H1 (cell line): ENCODE results near the gene UAP1. TPM values are rescaled to one million over a fixed set of nuclear protein-coding genes. Genes with fewer than 3 reads are reported as not detected.

Source experiments
- CTCF ChIA-PET: fragments of 300-600 bp; sonication (Branson Sonifier 250); formaldehyde crosslinking; loops from one replicate; lab custom pipeline; 2021; ENCODE audit not compliant: partially characterized antibody; lab: Charles Lee
- POLR2A ChIA-PET: fragments of 300-600 bp; sonication (Branson Sonifier 250); formaldehyde crosslinking; loops from one replicate; lab custom pipeline; 2021; ENCODE audit warnings: inconsistent platforms; ENCODE audit not compliant: partially characterized antibody; lab: Charles Lee
- DNase-seq, 2 experiments: peaks; one replicate each; pipeline versions ENCODE4 v3.0.0 to v3.0.0-alpha.2; 2010 to 2022; ENCODE audit warnings: low spot score in 2 of 2, low read depth in 1 of 2, mixed read lengths in 1 of 2
- FAIRE-seq: peaks from 2 replicates; lab custom pipeline; 2011; peaks lifted over from hg19 to GRCh38; lab: Jason Lieb, UNC
- H2AFZ ChIP-seq: 2 replicates; pipeline ENCODE4 v1.8.1; 2012; ENCODE audit warnings: low read length, inconsistent platforms
- H2AK5ac ChIP-seq: 2 replicates; pipeline ENCODE4 v1.6.1; 2013; ENCODE audit warnings: low read depth, low read length
- H2BK120ac ChIP-seq: replicated peaks from 2 replicates; pipeline ENCODE3; 2013; ENCODE audit warnings: low read depth, low read length, inconsistent platforms
- H2BK12ac ChIP-seq: 2 replicates; pipeline ENCODE4 v1.6.1; 2013; ENCODE audit warnings: low read depth, low read length
- H2BK15ac ChIP-seq: 2 replicates; pipeline ENCODE4 v1.6.1; 2013; ENCODE audit warnings: low read length
- H2BK20ac ChIP-seq: 2 replicates; pipeline ENCODE4 v1.6.1; 2013; ENCODE audit warnings: low read length
- H2BK5ac ChIP-seq: 2 replicates; pipeline ENCODE4 v1.6.1; 2013; ENCODE audit warnings: low read depth, low read length
- H3K14ac ChIP-seq: 2 replicates; pipeline ENCODE4 v1.6.1; 2013; ENCODE audit warnings: inconsistent platforms; ENCODE audit not compliant: insufficient read length
- H3K18ac ChIP-seq: 2 replicates; pipeline ENCODE4 v1.6.1; 2013; ENCODE audit warnings: low read length; ENCODE audit errors: extremely low read depth
- H3K23ac ChIP-seq: 2 replicates; pipeline ENCODE4 v1.6.1; 2013; ENCODE audit warnings: inconsistent platforms; ENCODE audit not compliant: insufficient read length
- H3K23me2 ChIP-seq: 2 replicates; pipeline ENCODE4 v1.6.1; 2013; ENCODE audit warnings: low read depth, low read length
- H3K27ac ChIP-seq: 2 replicates; pipeline ENCODE4 v1.6.1; 2011; ENCODE audit warnings: low read depth, low read length, inconsistent platforms
- H3K27me3 ChIP-seq, 4 experiments: replicated peaks in 1 of 4; 1 replicate in 1 of 4; 2 replicates in 3 of 4; pipeline versions ENCODE4 v1.6.1 to v1.8.1; 2011 to 2013; ENCODE audit warnings: low read length in 3 of 4, mild to moderate bottlenecking in 3 of 4, inconsistent platforms in 2 of 4, mixed read lengths in 2 of 4, moderate library complexity in 1 of 4; ENCODE audit not compliant: control insufficient read depth in 3 of 4, insufficient read depth in 3 of 4; ENCODE audit errors: extremely low read depth in 1 of 4
- H3K36me3 ChIP-seq, 4 experiments: 2 replicates each; pipeline versions ENCODE4 v1.6.1 to v1.8.1; 2011 to 2013; ENCODE audit warnings: mild to moderate bottlenecking in 4 of 4, low read length in 3 of 4, moderate library complexity in 2 of 4, control low read depth in 1 of 4, inconsistent platforms in 1 of 4; ENCODE audit not compliant: insufficient read depth in 4 of 4, control insufficient read depth in 2 of 4
- H3K4ac ChIP-seq: replicated peaks from 2 replicates; pipeline ENCODE3; 2013; ENCODE audit warnings: low read length, low read depth, mixed read lengths, inconsistent platforms; ENCODE audit not compliant: insufficient read length
- H3K4me1 ChIP-seq, 4 experiments: replicated peaks in 1 of 4; 1 replicate in 1 of 4; 2 replicates in 3 of 4; pipeline versions ENCODE4 v1.6.1 to v1.8.1; 2011 to 2013; ENCODE audit warnings: low read length in 3 of 4, inconsistent platforms in 2 of 4, mixed read lengths in 1 of 4; ENCODE audit not compliant: insufficient read depth in 4 of 4, control insufficient read depth in 3 of 4
- H3K4me2 ChIP-seq, 2 experiments: 2 replicates each; pipeline versions ENCODE4 v1.6.1 to v1.8.1; 2011 to 2013; ENCODE audit warnings: low read depth in 2 of 2, low read length in 2 of 2, control low read depth in 1 of 2, inconsistent platforms in 1 of 2, mild to moderate bottlenecking in 1 of 2; ENCODE audit not compliant: insufficient read depth in 1 of 2
- H3K4me3 ChIP-seq, 4 experiments: fragments of 200-600, 300-600 bp in 1 of 4; sonication (generic), shearing (Covaris generic), sonication (Bioruptor Twin) in 1 of 4; 2 replicates each; pipeline versions ENCODE4 v1.5.1 to v1.8.1; 2011 to 2016; ENCODE audit warnings: low read length in 4 of 4, low read depth in 3 of 4, control low read depth in 2 of 4, inconsistent platforms in 2 of 4, mild to moderate bottlenecking in 2 of 4, mixed read lengths in 1 of 4, moderate library complexity in 1 of 4; ENCODE audit not compliant: insufficient read depth in 2 of 4; ENCODE audit errors: extremely low read depth in 1 of 4
- H3K56ac ChIP-seq: replicated peaks from 2 replicates; pipeline ENCODE3; 2013; ENCODE audit warnings: low read depth, mild to moderate bottlenecking, mixed read lengths, low read length, inconsistent platforms; ENCODE audit not compliant: insufficient read length
- H3K79me1 ChIP-seq: 2 replicates; pipeline ENCODE4 v1.6.1; 2013; ENCODE audit warnings: low read depth, low read length, control low read depth
- H3K79me2 ChIP-seq, 2 experiments: 2 replicates each; pipeline versions ENCODE4 v1.6.1 to v1.8.1; 2012 to 2013; ENCODE audit warnings: low read length in 2 of 2, mild to moderate bottlenecking in 2 of 2, inconsistent platforms in 1 of 2; ENCODE audit not compliant: insufficient read depth in 2 of 2, control insufficient read depth in 1 of 2
- H3K9ac ChIP-seq, 4 experiments: replicated peaks in 1 of 4; 1 replicate in 1 of 4; 2 replicates in 3 of 4; pipeline versions ENCODE4 v1.6.1 to v1.8.1; 2011 to 2013; ENCODE audit warnings: low read depth in 3 of 4, low read length in 3 of 4, control low read depth in 2 of 4, mild to moderate bottlenecking in 2 of 4, moderate library complexity in 2 of 4, inconsistent platforms in 1 of 4; ENCODE audit errors: extremely low read depth in 1 of 4
- H3K9me3 ChIP-seq, 2 experiments: 2 replicates each; pipeline versions ENCODE4 v1.6.1 to v1.8.1; 2012 to 2013; ENCODE audit warnings: mild to moderate bottlenecking in 2 of 2, moderate library complexity in 2 of 2, control low read depth in 1 of 2, inconsistent platforms in 1 of 2, low read depth in 1 of 2, low read length in 1 of 2, mixed read lengths in 1 of 2; ENCODE audit not compliant: insufficient read depth in 2 of 2
- H4K20me1 ChIP-seq, 2 experiments: replicated peaks in 1 of 2; 2 replicates each; pipeline versions ENCODE3 to v1.8.1; 2011 to 2013; ENCODE audit warnings: inconsistent platforms in 2 of 2, low read length in 2 of 2, mild to moderate bottlenecking in 1 of 2; ENCODE audit not compliant: insufficient read depth in 2 of 2, control insufficient read depth in 1 of 2
- H4K5ac ChIP-seq: 2 replicates; pipeline ENCODE4 v1.6.1; 2013; ENCODE audit warnings: low read length, low read depth, mixed read lengths, inconsistent platforms; ENCODE audit not compliant: insufficient read length
- H4K8ac ChIP-seq: 2 replicates; pipeline ENCODE4 v1.8.0; 2013; ENCODE audit warnings: mild to moderate bottlenecking, moderate library complexity, low read length, inconsistent platforms; ENCODE audit not compliant: insufficient read depth; ENCODE audit errors: extremely low read depth
- H4K91ac ChIP-seq: replicated peaks from 2 replicates; pipeline ENCODE3; 2013; ENCODE audit warnings: low read length, mixed read lengths, inconsistent platforms; ENCODE audit not compliant: insufficient read length
- BRCA1 ChIP-seq: IDR thresholded peaks from 2 replicates; pipeline ENCODE4 v1.6.1; 2012; ENCODE audit warnings: low read depth, low read length, improper control_type of control experiment
- CBX8 ChIP-seq: fragments of 300-800, 300-1000 bp; sonication (generic); IDR thresholded peaks from 2 replicates; pipeline ENCODE4 v1.7.1; 2016; ENCODE audit warnings: low read depth, low read length, borderline replicate concordance
- CHD1 ChIP-seq: IDR thresholded peaks from 2 replicates; pipeline ENCODE4 v1.6.1; 2012; ENCODE audit warnings: low read depth, low read length, improper control_type of control experiment
- CTCF ChIP-seq, 3 experiments: IDR thresholded peaks; 1 replicate in 2 of 3; 2 replicates in 1 of 3; pipeline versions ENCODE4 v1.5.1 to v1.6.1; 2011; ENCODE audit warnings: low read length in 3 of 3, mild to moderate bottlenecking in 3 of 3, inconsistent platforms in 2 of 3, low read depth in 1 of 3, moderate library complexity in 1 of 3; ENCODE audit not compliant: insufficient read depth in 1 of 3; ENCODE audit errors: control extremely low read depth in 1 of 3
- JUN ChIP-seq: IDR thresholded peaks from 2 replicates; pipeline ENCODE4 v1.6.1; 2011; ENCODE audit warnings: low read depth, mild to moderate bottlenecking, improper control_type of control experiment, low read length
- MAFK ChIP-seq: IDR thresholded peaks from 2 replicates; pipeline ENCODE4 v1.6.1; 2012; ENCODE audit warnings: low read depth, mild to moderate bottlenecking, improper control_type of control experiment, low read length
- MAX ChIP-seq: IDR thresholded peaks from 2 replicates; pipeline ENCODE4 v1.6.1; 2012; ENCODE audit warnings: inconsistent platforms
- POLR2A ChIP-seq, 2 experiments: IDR thresholded peaks; 1 replicate in 1 of 2; 2 replicates in 1 of 2; pipeline ENCODE4 v1.6.1; 2011; ENCODE audit warnings: low read depth in 2 of 2, low read length in 2 of 2, mild to moderate bottlenecking in 2 of 2; ENCODE audit errors: control extremely low read depth in 1 of 2
- POU5F1 ChIP-seq: IDR thresholded peaks from 2 replicates; pipeline ENCODE4 v1.6.1; 2011; ENCODE audit warnings: low read depth, mild to moderate bottlenecking, low read length, moderate library complexity
- RFX5 ChIP-seq: IDR thresholded peaks from 2 replicates; pipeline ENCODE4 v1.6.1; 2011; ENCODE audit warnings: low read depth, low read length, improper control_type of control experiment, borderline replicate concordance
- RXRA ChIP-seq: IDR thresholded peaks from 2 replicates; pipeline ENCODE4 v1.6.1; 2011; ENCODE audit warnings: low read depth, mild to moderate bottlenecking, low read length, moderate library complexity; ENCODE audit not compliant: insufficient read depth
- SP1 ChIP-seq: IDR thresholded peaks from 2 replicates; pipeline ENCODE4 v1.6.1; 2011; ENCODE audit warnings: low read depth, low read length
- YY1 ChIP-seq: IDR thresholded peaks from 2 replicates; pipeline ENCODE4 v1.6.1; 2011; ENCODE audit warnings: low read depth, mild to moderate bottlenecking, low read length
- ZNF274 ChIP-seq: IDR thresholded peaks from 2 replicates; pipeline ENCODE4 v1.7.0; 2012; ENCODE audit warnings: low read length, borderline replicate concordance; ENCODE audit errors: extremely low read depth
- polyA plus RNA-seq, 7 experiments: library from polyadenylated mRNA; depleted of rRNA in 3 of 7; stranded (reverse) in 5 of 7; unstranded in 2 of 7; fragments of >200 nt in 5 of 7; fragments of 200-250 nt in 2 of 7; gene quantifications; 1 replicate in 5 of 7; 2 replicates in 1 of 7; 4 replicates in 1 of 7; pipeline versions ENCODE4 v1.2.1 to v1.2.3, GENCODE V29; 2011 to 2013; ENCODE audit warnings: missing spikeins in 2 of 7, mixed read lengths in 2 of 7
- total RNA-seq: library from RNA; stranded (reverse); fragmentation: NEBNext Ultra II Directional; extraction: Animal tissue kit (Norgen Biotek cat#: 25700); gene quantifications from 2 replicates; pipeline ENCODE4 v1.2.1, GENCODE V29; 2021

The UAP1 gene
- total and polyA plus RNA-seq, 2 of the 8 experiments (the other 6 are each of a cell fraction or from before 2014, with no cell fraction given) = 9.4 to 32.9 TPM

DNA sequence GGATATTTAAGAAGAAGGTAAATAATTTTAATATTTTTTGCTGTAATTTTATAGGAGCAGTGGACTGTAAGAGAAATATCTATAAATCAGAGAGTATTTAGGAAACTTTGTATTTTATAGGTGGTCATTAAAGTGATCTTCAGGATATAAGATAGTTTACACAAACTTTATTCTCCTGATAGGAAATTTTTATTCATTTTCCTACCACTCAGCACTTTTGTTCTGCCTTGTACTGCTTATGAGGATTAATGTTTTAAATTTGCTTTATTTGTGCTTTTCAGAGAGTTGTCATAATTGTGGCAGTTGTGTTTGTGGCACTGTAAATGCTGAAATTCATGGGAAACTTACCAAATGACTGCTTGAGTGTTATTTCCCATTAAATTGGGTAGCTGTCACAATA, 34.2 kb upstream of the UAP1 start:
- no peak overlapping the region for H3K4me2 ChIP-seq
- FAIRE-seq = no peak
- CTCF ChIA-PET = interaction anchor here (1.0 kb wide), 2 partner anchors 20 to 293 kb away, joined by 3 read pairs; no protein-coding TSS in a partner anchor
- TF ChIP-seq SP1 (no peak), POLR2A (IDR thresholded peaks at IDR 0.05; ENCODE audit: control extremely low read depth in 1 of 2, low read depth in 2 of 2, low read length in 2 of 2) (no peak), RXRA (no peak), CTCF (IDR thresholded peaks at IDR 0.05; ENCODE audit: control extremely low read depth in 1 of 3, insufficient read depth in 1 of 3, low read depth in 1 of 3, low read length in 3 of 3) (no peak), MAX (no peak), CHD1 (no peak), JUN (no peak), BRCA1 (no peak), MAFK (no peak), CBX8 (no peak), ZNF274 (no peak), YY1 (no peak), POU5F1 (no peak), RFX5 (no peak)

More for the DNA sequence above, 34.2 kb upstream of the UAP1 start:
- H2BK120ac ChIP-seq = no peak overlapping the region
- H3K9me3 ChIP-seq = no peaks in the 10 kb centered on the region
- H3K56ac ChIP-seq = no peak overlapping the region
- DNase-seq = no peak
- no peaks in the 10 kb centered on the region for H3K79me2 ChIP-seq
- no peak overlapping the region for H3K9ac ChIP-seq
- no peak overlapping the region for H2BK12ac ChIP-seq
- no peak overlapping the region for H2BK15ac ChIP-seq
- H3K23me2 ChIP-seq = no peaks in the 10 kb centered on the region
- peaks cover 7 to 27% (median 14%) of the 10 kb centered on the region in 4 experiments for H3K36me3 ChIP-seq
- H3K4ac ChIP-seq = no peak overlapping the region
- POLR2A ChIA-PET = no interaction called here
- H2BK5ac ChIP-seq = no peak overlapping the region
- no peak overlapping the region for H3K4me3 ChIP-seq
- H3K27me3 ChIP-seq = no peaks in the 10 kb centered on the region
- H3K4me1 ChIP-seq = peaks cover 0 to 9% (median 5%) of the 10 kb centered on the region in 4 experiments; a peak in 3 of 7 replicates
- peaks cover 0 to 2% of the 10 kb centered on the region in 2 experiments for H4K20me1 ChIP-seq
- no peak overlapping the region for H3K23ac ChIP-seq
- H3K14ac ChIP-seq = no peak overlapping the region
- H2BK20ac ChIP-seq = no peak overlapping the region
- no peak overlapping the region for H4K8ac ChIP-seq
- H3K18ac ChIP-seq = no peak overlapping the region
- no peak overlapping the region for H2AK5ac ChIP-seq
- H4K91ac ChIP-seq = no peak overlapping the region
- H4K5ac ChIP-seq = no peak overlapping the region
- no peak overlapping the region for H2AFZ ChIP-seq
- H3K27ac ChIP-seq = no peak overlapping the region
- H3K79me1 ChIP-seq = no peaks in the 10 kb centered on the region
